PFSK-1 (cell line): ENCODE data around the gene WSCD2.

Source experiments
- FOXP2 ChIP-seq: optimal IDR thresholded peaks from 2 replicates; pipeline ENCODE3; 2011; ENCODE audit warnings: borderline replicate concordance, control low read depth, inconsistent platforms; ENCODE audit not compliant: insufficient read depth; ENCODE audit errors: extremely low read length, extremely low read depth
- POLR2AphosphoS5 ChIP-seq: IDR thresholded peaks from 2 replicates; pipeline ENCODE4 v1.6.1; 2012; ENCODE audit warnings: low read depth, mild to moderate bottlenecking, control low read depth, low read length, moderate library complexity
- SIN3A ChIP-seq: IDR thresholded peaks from 2 replicates; pipeline ENCODE4 v1.6.1; 2012; ENCODE audit warnings: mild to moderate bottlenecking, low read length, moderate library complexity, borderline replicate concordance; ENCODE audit not compliant: insufficient read depth
- TAF1 ChIP-seq: IDR thresholded peaks from 2 replicates; pipeline ENCODE4 v1.6.1; 2012; ENCODE audit warnings: low read length, control low read depth, borderline replicate concordance; ENCODE audit not compliant: insufficient read depth
- TF ChIP-seq, protein P1 (sequence below), 2 experiments: IDR thresholded peaks; 2 replicates each; pipeline versions ENCODE4 v1.6.1 to v1.8.0; 2011 to 2012; ENCODE audit warnings: low read depth in 2 of 2, low read length in 2 of 2, control low read depth in 1 of 2, inconsistent platforms in 1 of 2, mild to moderate bottlenecking in 1 of 2, moderate library complexity in 1 of 2; ENCODE audit not compliant: insufficient read depth in 1 of 2

Gene WSCD2

DNA sequence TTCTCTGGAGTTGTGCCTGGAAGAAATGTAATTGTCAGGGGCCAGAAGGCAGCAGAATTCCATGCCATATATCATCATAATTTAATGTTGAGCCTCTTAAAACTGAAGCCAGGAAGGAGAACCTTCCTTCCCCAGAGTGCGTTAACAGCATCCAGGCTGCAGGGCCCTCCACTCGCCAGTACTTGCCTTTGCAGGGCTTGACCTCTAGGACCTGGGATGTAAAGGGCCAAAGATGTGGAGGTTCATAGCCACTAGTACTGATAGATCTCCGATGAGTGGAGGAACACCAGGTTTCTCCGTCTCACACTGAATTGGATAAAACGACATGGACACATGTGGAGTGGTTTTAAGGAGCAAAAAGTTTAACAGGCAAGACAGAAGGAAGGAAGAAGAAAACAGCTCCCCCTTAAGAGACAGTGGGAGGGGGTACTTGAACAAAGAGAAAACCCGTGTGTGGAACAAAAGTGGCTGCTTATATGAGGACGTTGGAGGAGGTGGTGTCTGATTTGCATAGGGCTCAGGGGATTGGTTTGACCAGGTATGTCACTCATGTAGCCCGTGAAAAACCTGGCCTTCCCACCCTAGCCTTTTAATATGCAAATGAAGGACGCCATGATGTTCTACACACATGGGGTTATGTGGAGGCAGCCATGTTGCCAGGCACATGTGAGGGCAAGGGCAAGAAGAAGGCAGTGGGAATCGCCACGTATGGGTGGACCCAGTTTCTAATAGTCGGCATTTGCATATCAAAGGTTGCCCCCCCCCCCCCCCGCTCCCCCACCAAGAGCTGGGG lies 38.8 kb upstream of the WSCD2 start:
- TF ChIP-seq FOXP2 (no peak), SIN3A (no peak), TAF1 (no peak), POLR2AphosphoS5 (no peak)
- TF ChIP-seq, protein P1, sequence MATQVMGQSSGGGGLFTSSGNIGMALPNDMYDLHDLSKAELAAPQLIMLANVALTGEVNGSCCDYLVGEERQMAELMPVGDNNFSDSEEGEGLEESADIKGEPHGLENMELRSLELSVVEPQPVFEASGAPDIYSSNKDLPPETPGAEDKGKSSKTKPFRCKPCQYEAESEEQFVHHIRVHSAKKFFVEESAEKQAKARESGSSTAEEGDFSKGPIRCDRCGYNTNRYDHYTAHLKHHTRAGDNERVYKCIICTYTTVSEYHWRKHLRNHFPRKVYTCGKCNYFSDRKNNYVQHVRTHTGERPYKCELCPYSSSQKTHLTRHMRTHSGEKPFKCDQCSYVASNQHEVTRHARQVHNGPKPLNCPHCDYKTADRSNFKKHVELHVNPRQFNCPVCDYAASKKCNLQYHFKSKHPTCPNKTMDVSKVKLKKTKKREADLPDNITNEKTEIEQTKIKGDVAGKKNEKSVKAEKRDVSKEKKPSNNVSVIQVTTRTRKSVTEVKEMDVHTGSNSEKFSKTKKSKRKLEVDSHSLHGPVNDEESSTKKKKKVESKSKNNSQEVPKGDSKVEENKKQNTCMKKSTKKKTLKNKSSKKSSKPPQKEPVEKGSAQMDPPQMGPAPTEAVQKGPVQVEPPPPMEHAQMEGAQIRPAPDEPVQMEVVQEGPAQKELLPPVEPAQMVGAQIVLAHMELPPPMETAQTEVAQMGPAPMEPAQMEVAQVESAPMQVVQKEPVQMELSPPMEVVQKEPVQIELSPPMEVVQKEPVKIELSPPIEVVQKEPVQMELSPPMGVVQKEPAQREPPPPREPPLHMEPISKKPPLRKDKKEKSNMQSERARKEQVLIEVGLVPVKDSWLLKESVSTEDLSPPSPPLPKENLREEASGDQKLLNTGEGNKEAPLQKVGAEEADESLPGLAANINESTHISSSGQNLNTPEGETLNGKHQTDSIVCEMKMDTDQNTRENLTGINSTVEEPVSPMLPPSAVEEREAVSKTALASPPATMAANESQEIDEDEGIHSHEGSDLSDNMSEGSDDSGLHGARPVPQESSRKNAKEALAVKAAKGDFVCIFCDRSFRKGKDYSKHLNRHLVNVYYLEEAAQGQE (IDR thresholded peaks at IDR 0.05; ENCODE audit: insufficient read depth in 1 of 2, low read depth in 2 of 2, low read length in 2 of 2): no peak

DNA sequence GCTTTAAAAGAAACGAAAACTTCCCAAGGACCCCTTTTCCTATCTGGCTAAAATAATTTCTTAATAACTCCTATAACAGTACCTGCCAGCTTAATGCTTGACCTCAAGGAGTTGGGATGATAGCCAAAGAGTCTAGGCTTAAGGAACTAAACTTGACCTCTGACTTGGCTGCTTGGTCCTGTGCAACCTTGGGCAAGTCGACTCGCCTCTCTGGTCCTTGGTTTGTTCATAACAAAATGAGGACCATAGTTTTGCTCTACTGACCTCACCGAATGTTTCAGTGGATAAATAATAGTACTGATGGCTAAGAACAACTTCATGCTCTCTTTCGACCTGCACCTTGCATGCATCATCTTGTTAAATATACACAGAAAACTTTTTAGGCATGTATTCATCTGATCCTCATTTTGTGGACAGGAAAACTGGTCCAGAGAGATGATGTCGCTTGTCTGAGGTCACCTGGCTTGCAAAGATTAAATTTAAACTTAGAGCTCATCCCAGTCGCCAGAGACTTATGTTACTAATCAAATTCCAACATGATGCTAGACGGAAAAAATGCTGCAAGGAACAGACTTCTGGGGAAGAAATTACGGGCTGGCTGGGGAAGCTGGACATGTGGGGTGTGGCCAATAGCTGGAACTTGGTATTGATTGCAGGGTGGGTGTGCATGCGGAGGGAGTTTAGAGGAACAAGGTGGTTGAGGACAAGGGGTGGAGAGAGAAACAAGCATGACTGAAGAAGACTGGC lies 38.0 kb upstream of the WSCD2 start:
- TF ChIP-seq POLR2AphosphoS5: no peak
- TF ChIP-seq TAF1: no peak
- TF ChIP-seq SIN3A: no peak
- TF ChIP-seq FOXP2: no peak
- TF ChIP-seq, protein P1 (IDR thresholded peaks at IDR 0.05; ENCODE audit: insufficient read depth in 1 of 2, low read depth in 2 of 2, low read length in 2 of 2): no peak

DNA sequence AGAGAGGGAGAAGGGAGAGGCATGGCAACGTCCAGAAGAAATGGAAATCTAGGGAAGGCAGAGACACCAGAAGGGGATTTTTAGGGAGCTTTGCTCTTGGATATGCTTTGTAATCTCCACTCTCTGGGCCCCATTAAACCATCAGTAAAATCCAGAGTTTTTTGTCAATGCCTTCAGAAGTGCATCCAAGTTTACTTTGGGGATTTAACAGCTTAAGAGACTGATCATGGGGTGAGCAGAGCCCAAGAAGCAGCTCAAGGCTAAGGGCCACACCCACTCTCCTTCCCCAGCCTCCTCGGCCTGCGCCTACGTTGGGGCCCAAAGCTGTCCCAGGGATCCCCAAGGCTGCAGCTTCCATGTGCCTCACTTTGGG lies 37.4 kb upstream of the WSCD2 start:
- TF ChIP-seq, protein P1 (IDR thresholded peaks at IDR 0.05; ENCODE audit: insufficient read depth in 1 of 2, low read depth in 2 of 2, low read length in 2 of 2): no peak
- TF ChIP-seq POLR2AphosphoS5: no peak
- no peak for TF ChIP-seq TAF1
- no peak for TF ChIP-seq SIN3A
- TF ChIP-seq FOXP2: no peak

DNA sequence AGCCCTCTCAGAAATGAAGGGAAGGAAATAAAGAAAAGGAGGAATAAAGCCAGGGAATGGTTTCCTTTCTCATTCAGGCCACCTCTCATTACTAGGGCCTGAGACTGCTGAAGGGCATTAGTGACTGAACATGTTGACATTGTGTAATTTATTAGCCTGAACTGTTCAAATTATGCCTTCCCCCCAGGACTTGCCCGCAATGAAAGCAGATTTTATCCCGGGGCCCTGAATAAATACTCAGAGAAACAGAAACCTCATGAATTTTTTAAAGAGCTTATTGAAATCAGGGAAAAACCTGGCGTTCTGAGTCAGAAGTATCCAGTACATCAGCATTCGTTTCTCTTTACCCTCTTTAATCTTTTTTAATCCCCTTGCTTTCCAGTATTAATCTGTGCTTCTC lies 35.9 kb upstream of the WSCD2 start:
- TF ChIP-seq, protein P1 (IDR thresholded peaks at IDR 0.05; ENCODE audit: insufficient read depth in 1 of 2, low read depth in 2 of 2, low read length in 2 of 2): no peak
